B cell (primary cell): Measurements from ENCODE around the gene PIGO. TPM values are rescaled to one million over a fixed set of nuclear protein-coding genes. Genes with fewer than 3 reads are reported as not detected.

Experiments used
- ATAC-seq: fragments of 200-7000 bp; cut with Tn5 transposase; one replicate; pipeline ENCODE4 v1.10.0; 2021; ENCODE audit warnings: low read depth, mild to moderate bottlenecking, moderate number of reproducible peaks, moderate library complexity
- CTCF ChIA-PET: fragments of 350-600 bp; sonication (Branson Sonifier 250); formaldehyde crosslinking; loops from one replicate; lab custom pipeline; 2021; ENCODE audit warnings: antibody characterized with exemption, inconsistent platforms; lab: Charles Lee
- POLR2A ChIA-PET: fragments of 350-600 bp; sonication (Branson Sonifier 250); formaldehyde crosslinking; loops from one replicate; lab custom pipeline; 2021; ENCODE audit warnings: antibody characterized with exemption; lab: Charles Lee
- DNase-seq: peaks from one replicate; pipeline ENCODE4 v3.0.0; 2013
- H2AFZ ChIP-seq: 2 replicates; pipeline ENCODE4 v1.6.1; 2012; ENCODE audit warnings: mild to moderate bottlenecking, low read depth, low read length; ENCODE audit not compliant: insufficient read depth, poor library complexity, severe bottlenecking
- H3K27ac ChIP-seq, 2 donors: 1 replicate in 1 of 2; 2 replicates in 1 of 2; pipeline ENCODE4 v1.5.1; 2012 to 2013; ENCODE audit warnings: low read length in 2 of 2, mild to moderate bottlenecking in 2 of 2, moderate library complexity in 1 of 2
- H3K27me3 ChIP-seq, 4 experiments: fragments of 200-600 bp in 1 of 4; sonication (generic) in 1 of 4; replicated peaks in 1 of 4; 1 replicate in 2 of 4; 2 replicates in 2 of 4; pipeline versions ENCODE4 v1.6.1 to v1.7.0; 2013 to 2016; ENCODE audit warnings: low read length in 3 of 4, mild to moderate bottlenecking in 2 of 4, mixed read lengths in 1 of 4, moderate library complexity in 1 of 4; ENCODE audit not compliant: insufficient read depth in 4 of 4, control insufficient read depth in 3 of 4; ENCODE audit errors: control extremely low read depth in 1 of 4
- H3K36me3 ChIP-seq, 2 experiments: replicated peaks in 1 of 2; 1 replicate in 1 of 2; 2 replicates in 1 of 2; pipeline versions ENCODE4 v1.6.1 to v1.7.1; 2013; ENCODE audit warnings: low read length in 1 of 2; ENCODE audit not compliant: insufficient read depth in 2 of 2, control insufficient read depth in 1 of 2; ENCODE audit errors: control extremely low read depth in 1 of 2, extremely low read depth in 1 of 2
- H3K4me1 ChIP-seq, 2 donors: fragments of 200-600 bp in 1 of 2; sonication (generic) in 1 of 2; 1 replicate in 1 of 2; 2 replicates in 1 of 2; pipeline versions ENCODE4 v1.5.1 to v1.6.1; 2013 to 2017; ENCODE audit warnings: low read length in 2 of 2; ENCODE audit not compliant: control insufficient read depth in 2 of 2, insufficient read depth in 2 of 2
- H3K4me2 ChIP-seq: replicated peaks from 2 replicates; pipeline ENCODE3; 2012; ENCODE audit warnings: mild to moderate bottlenecking, low read depth, low read length; ENCODE audit not compliant: poor library complexity, severe bottlenecking
- H3K4me3 ChIP-seq, 5 experiments: fragments of 200-600 bp in 1 of 5; sonication (generic) in 1 of 5; 1 replicate in 3 of 5; 2 replicates in 2 of 5; pipeline versions ENCODE4 v1.5.1 to v1.7.0; 2011 to 2016; ENCODE audit warnings: low read length in 4 of 5, mild to moderate bottlenecking in 4 of 5, low read depth in 2 of 5, control low read depth in 1 of 5, moderate library complexity in 1 of 5; ENCODE audit not compliant: insufficient read depth in 1 of 5; ENCODE audit errors: control extremely low read depth in 1 of 5, extremely low read depth in 1 of 5
- H3K79me2 ChIP-seq: fragments of 200-600 bp; sonication (generic); one replicate; pipeline ENCODE4 v1.6.0; 2016; ENCODE audit warnings: low read length; ENCODE audit not compliant: control insufficient read depth, insufficient read depth
- H3K9ac ChIP-seq: fragments of 200-600 bp; sonication (generic); 2 replicates; pipeline ENCODE4 v1.6.1; 2017; ENCODE audit warnings: mild to moderate bottlenecking, low read length, moderate library complexity
- H3K9me3 ChIP-seq, 3 donors: one replicate each; pipeline versions ENCODE4 v1.6.1 to v1.7.1; 2013; ENCODE audit warnings: low read length in 2 of 3; ENCODE audit not compliant: control insufficient read depth in 2 of 3, insufficient read depth in 1 of 3; ENCODE audit errors: control extremely low read depth in 1 of 3
- H4K20me1 ChIP-seq: 2 replicates; pipeline ENCODE4 v1.6.0; 2012; ENCODE audit warnings: mild to moderate bottlenecking, low read length; ENCODE audit not compliant: insufficient read depth, control insufficient read depth, poor library complexity, severe bottlenecking
- H3K27ac Mint-ChIP-seq: one replicate; pipeline ENCODE4 v1.8.0; 2021; ENCODE audit warnings: mixed read lengths
- H3K27me3 Mint-ChIP-seq: one replicate; pipeline ENCODE4 v1.8.0; 2021; ENCODE audit warnings: mixed read lengths
- H3K4me1 Mint-ChIP-seq: one replicate; pipeline ENCODE4 v1.8.0; 2021; ENCODE audit warnings: mixed read lengths
- H3K4me3 Mint-ChIP-seq: one replicate; pipeline ENCODE4 v1.8.0; 2021; ENCODE audit warnings: mixed read lengths
- H3K9me3 Mint-ChIP-seq: one replicate; pipeline ENCODE4 v1.8.0; 2022; ENCODE audit warnings: mixed read lengths; ENCODE audit not compliant: insufficient read depth
- CTCF ChIP-seq: fragments of 200-600 bp; IDR thresholded peaks from one replicate; pipeline ENCODE4 v1.8.0; 2022; ENCODE audit warnings: antibody characterized with exemption, mild to moderate bottlenecking
- EZH2 ChIP-seq: IDR thresholded peaks from 2 replicates; pipeline ENCODE4 v1.6.1; 2012; ENCODE audit warnings: borderline replicate concordance, low read depth, mild to moderate bottlenecking, moderate library complexity, low read length; ENCODE audit not compliant: insufficient read depth, poor library complexity, severe bottlenecking
- WGBS: methylation state at CpG from one replicate; pipeline ENCODE4 v1.1.5; 2013; ENCODE audit warnings: missing lambda C conversion rate; ENCODE audit not compliant: insufficient coverage; 5-methylcytosine and 5-hydroxymethylcytosine counted together
- intact Hi-C: fragments of 100-400 bp; cut with micrococcal nuclease; formaldehyde crosslinking; loops from one replicate; pipeline ENCODE4 v1.10.0; 2022
- polyA minus RNA-seq: library from RNA; depleted of rRNA, polyadenylated mRNA; stranded (reverse); fragments of >200 nt; gene quantifications from 2 replicates; pipeline ENCODE4 v1.2.3, GENCODE V29; 2012
- polyA plus RNA-seq: library from polyadenylated mRNA; depleted of rRNA; stranded (reverse); fragments of >200 nt; gene quantifications from 2 replicates; pipeline ENCODE4 v1.2.3, GENCODE V29; 2012
- total RNA-seq, 2 donors: library from RNA; stranded (reverse); fragments of 120-200 nt in 1 of 2; gene quantifications; 1 replicate in 1 of 2; 2 replicates in 1 of 2; pipeline versions ENCODE4 v1.2.3 to v1.2.4, GENCODE V29; 2013 to 2022

The PIGO gene
- total RNA-seq: 32.5 and 34.7 TPM in 2 replicates
- 14.8 TPM for total RNA-seq (2013)
- 23.0 and 25.7 TPM in 2 replicates for polyA plus RNA-seq
- polyA minus RNA-seq: 13.5 and 22.2 TPM in 2 replicates

- TF ChIP-seq EZH2 (no peak), CTCF (peak; percentile 85)
- Mint-ChIP-seq H3K27ac (peak within 1 kb of the TSS; percentile 94), H3K4me3 (peak within 1 kb of the TSS; percentile 90), H3K27me3 (no peaks in the 10 kb centered on the region), H3K4me1 (peaks cover 34% of the 10 kb centered on the region), H3K9me3 (no peaks in the 10 kb centered on the region)
- whole genome bisulfite sequencing: under 1% methylated on average over 51 of the region's 53 CpGs
- H3K27ac ChIP-seq: peak within 1 kb of the TSS; percentile 99
- peak within 1 kb of the TSS; percentile 91 for H3K4me2 ChIP-seq
- peaks cover 3 to 56% of the 10 kb centered on the region in 2 experiments for H3K36me3 ChIP-seq
- DNase-seq (peak; percentile 94), ATAC-seq (peak; percentile 92)
- H3K27me3 ChIP-seq: no peaks in the 10 kb centered on the region
- H2AFZ ChIP-seq: peak within 1 kb of the TSS; percentile 84
- H3K9ac ChIP-seq: peak within 1 kb of the TSS; percentile 99
- ChIA-PET POLR2A (interaction anchor here (0.8 to 1.2 kb wide), 3 partner anchors 15 to 24 kb away, joined by 3 to 4 read pairs (median 3); partner anchors contain the start of gene VCP), CTCF (interaction anchor here (0.8 to 4.1 kb wide), 14 partner anchors 10 to 380 kb away, joined by 3 to 61 read pairs (median 8); partner anchors contain the start of genes ATOSB, FANCG and VCP)
- H3K9me3 ChIP-seq: no peaks in the 10 kb centered on the region
- H3K4me1 ChIP-seq: peaks cover 7 to 16% of the 10 kb centered on the region in 2 donors
- H3K4me3 ChIP-seq: peak within 1 kb of the TSS; percentile 61 to 100 (median 93)
- H4K20me1 ChIP-seq: no peaks in the 10 kb centered on the region
- intact Hi-C loops: loop anchor here (1.0 to 5.0 kb wide), 5 partner anchors 16 to 719 kb away; partner anchors contain the start of genes DNAJB5, MYORG and VCP
- peaks cover 8% of the 10 kb centered on the region for H3K79me2 ChIP-seq
Observed at GRCh38 chr9:35096035-35096849, at the start of gene PIGO. PIGO (minus strand) TSS chr9:35096591; CDS start chr9:35095565, 1,026 bp downstream.

- H4K20me1 ChIP-seq: no peaks in the 10 kb centered on the region
- Mint-ChIP-seq H3K4me3 (no peak overlapping the region), H3K4me1 (no peaks in the 10 kb centered on the region), H3K27me3 (peaks cover 6% of the 10 kb centered on the region), H3K27ac (no peak overlapping the region), H3K9me3 (peaks cover 2% of the 10 kb centered on the region)
- ATAC-seq: no peak
- TF ChIP-seq CTCF (no peak), EZH2 (no peak)
- CTCF ChIA-PET: no interaction called here
- no peak overlapping the region for H2AFZ ChIP-seq
- no peaks in the 10 kb centered on the region for H3K79me2 ChIP-seq
- H3K27ac ChIP-seq: no peak overlapping the region
- no peaks in the 10 kb centered on the region for H3K4me1 ChIP-seq
- peaks cover 2 to 37% (median 18%) of the 10 kb centered on the region in 3 donors for H3K9me3 ChIP-seq
- 94% methylated on average over 3 of the region's 5 CpGs for WGBS
- POLR2A ChIA-PET: no interaction called here
- H3K9ac ChIP-seq: no peak overlapping the region
- no peak overlapping the region for H3K4me3 ChIP-seq
- no peak overlapping the region for H3K4me2 ChIP-seq
- no peaks in the 10 kb centered on the region for H3K36me3 ChIP-seq
- H3K27me3 ChIP-seq: peaks cover 0 to 3% (median 0%) of the 10 kb centered on the region in 4 experiments
- intact Hi-C loops: no loop called here
- DNase-seq: no peak
Observed at GRCh38 chr9:35142037-35142436, 45.6 kb upstream of the PIGO start.
